IMR-90 (cell line): ENCODE data around the gene MINDY2.
"Not testable (repeated sequence)": the region's sequence is repeated elsewhere in the genome, so short reads cannot be mapped to it uniquely, and the experiment has no call there.

Source experiments
- BHLHE40 ChIP-seq: fragments of 150-350 bp; IDR thresholded peaks from 2 replicates; pipeline ENCODE4 v1.6.1; 2016; ENCODE audit warnings: mild to moderate bottlenecking, low read depth, low read length
- MXI1 ChIP-seq: IDR thresholded peaks from 2 replicates; pipeline ENCODE4 v1.6.1; 2012; ENCODE audit warnings: low read depth, mild to moderate bottlenecking, low read length, moderate library complexity, borderline replicate concordance
- POLR2A ChIP-seq: IDR thresholded peaks from 2 replicates; pipeline ENCODE4 v1.6.1; 2012; ENCODE audit warnings: mild to moderate bottlenecking, low read depth, low read length
- TF ChIP-seq, protein P1 (sequence below): conservative IDR thresholded peaks from 2 replicates; pipeline ENCODE4 v1.5.1; 2012; ENCODE audit warnings: mild to moderate bottlenecking, low read depth, low read length, improper control_type of control experiment

DNA sequence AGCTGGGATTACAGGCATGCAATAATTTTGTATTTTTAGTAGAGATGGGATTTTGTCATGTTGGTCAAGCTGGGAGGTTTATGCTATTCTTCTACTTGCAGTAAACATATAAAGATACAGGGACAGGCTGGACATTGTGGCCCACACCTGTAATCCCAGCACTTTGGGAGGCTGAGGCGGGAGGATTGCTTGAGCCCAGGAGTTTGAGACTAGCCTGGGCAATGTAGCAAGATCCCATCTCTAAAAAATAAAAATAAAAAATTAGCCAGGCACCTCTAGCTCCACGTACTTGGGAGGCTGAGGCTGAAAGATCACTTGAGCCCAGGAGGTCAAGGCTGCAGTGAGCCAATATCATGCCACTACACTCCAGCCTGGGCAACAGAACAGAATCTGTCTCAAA is 52.2 kb downstream of the MINDY2 start:
- not testable (repeated sequence) for TF ChIP-seq MXI1, POLR2A, BHLHE40
- TF ChIP-seq, protein P1, sequence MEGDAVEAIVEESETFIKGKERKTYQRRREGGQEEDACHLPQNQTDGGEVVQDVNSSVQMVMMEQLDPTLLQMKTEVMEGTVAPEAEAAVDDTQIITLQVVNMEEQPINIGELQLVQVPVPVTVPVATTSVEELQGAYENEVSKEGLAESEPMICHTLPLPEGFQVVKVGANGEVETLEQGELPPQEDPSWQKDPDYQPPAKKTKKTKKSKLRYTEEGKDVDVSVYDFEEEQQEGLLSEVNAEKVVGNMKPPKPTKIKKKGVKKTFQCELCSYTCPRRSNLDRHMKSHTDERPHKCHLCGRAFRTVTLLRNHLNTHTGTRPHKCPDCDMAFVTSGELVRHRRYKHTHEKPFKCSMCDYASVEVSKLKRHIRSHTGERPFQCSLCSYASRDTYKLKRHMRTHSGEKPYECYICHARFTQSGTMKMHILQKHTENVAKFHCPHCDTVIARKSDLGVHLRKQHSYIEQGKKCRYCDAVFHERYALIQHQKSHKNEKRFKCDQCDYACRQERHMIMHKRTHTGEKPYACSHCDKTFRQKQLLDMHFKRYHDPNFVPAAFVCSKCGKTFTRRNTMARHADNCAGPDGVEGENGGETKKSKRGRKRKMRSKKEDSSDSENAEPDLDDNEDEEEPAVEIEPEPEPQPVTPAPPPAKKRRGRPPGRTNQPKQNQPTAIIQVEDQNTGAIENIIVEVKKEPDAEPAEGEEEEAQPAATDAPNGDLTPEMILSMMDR: not testable (repeated sequence)
